ENCODE data around the gene CD40.

The CD40 gene

GRCh38 chr20:46123482-46124245, 5.5 kb downstream of the CD40 start:
- DNase-seq (ENCODE audit: low spot score) = no peak

- DNase-seq (ENCODE audit: low spot score) = no peak
Measured at GRCh38 chr20:46126440-46127056, 8.4 kb downstream of the CD40 start.

- no peak for DNase-seq (ENCODE audit: low spot score)
Measured at GRCh38 chr20:46127396-46128010, 9.4 kb downstream of the CD40 start.

- no peak for DNase-seq (ENCODE audit: low spot score)
Measured at GRCh38 chr20:46128310-46129151, 10.4 kb downstream of the CD40 start.

- no peak for DNase-seq (ENCODE audit: low spot score)
Measured at GRCh38 chr20:46129955-46130481, 11.9 kb downstream of the CD40 start.

- DNase-seq (ENCODE audit: low spot score) = no peak
Measured at GRCh38 chr20:46130534-46130933, 12.4 kb downstream of the CD40 start.

GRCh38 chr20:46131396-46131795, 13.3 kb downstream of the CD40 start:
- DNase-seq (ENCODE audit: low spot score) = no peak

GRCh38 chr20:46132705-46133120, 14.6 kb downstream of the CD40 start:
- peak; percentile 73 for DNase-seq (ENCODE audit: low spot score)

- DNase-seq (ENCODE audit: low spot score) = no peak
Measured at GRCh38 chr20:46133886-46134654, 16.0 kb downstream of the CD40 start.

GRCh38 chr20:46134716-46135115, 16.6 kb downstream of the CD40 start:
- no peak for DNase-seq (ENCODE audit: low spot score)

- DNase-seq (ENCODE audit: low spot score) = no peak
Measured at GRCh38 chr20:46135856-46136633, 17.9 kb downstream of the CD40 start.

GRCh38 chr20:46137816-46138215, 19.7 kb downstream of the CD40 start:
- no peak for DNase-seq (ENCODE audit: low spot score)

GRCh38 chr20:46139266-46139889, 21.3 kb downstream of the CD40 start:
- no peak for DNase-seq (ENCODE audit: low spot score)

- DNase-seq (ENCODE audit: low spot score) = no peak
Measured at GRCh38 chr20:46139908-46140482, 21.9 kb downstream of the CD40 start.

- DNase-seq (ENCODE audit: low spot score) = no peak
Measured at GRCh38 chr20:46142124-46142523, 24.0 kb downstream of the CD40 start.

GRCh38 chr20:46144432-46145025, 26.4 kb downstream of the CD40 start:
- DNase-seq (ENCODE audit: low spot score) = no peak

- DNase-seq (ENCODE audit: low spot score) = no peak
Measured at GRCh38 chr20:46145713-46146112, 27.6 kb downstream of the CD40 start.

- no peak for DNase-seq (ENCODE audit: low spot score)
Measured at GRCh38 chr20:46148313-46149208, 30.4 kb downstream of the CD40 start.
